Brain microvascular endothelial cell (primary cell): ENCODE data around the gene EIF4G1.

Experiments used
- DNase-seq: peaks from one replicate; pipeline ENCODE4 v3.0.0-alpha.2; 2020
- H3K27ac ChIP-seq: fragments of 250-450 bp; sonication (Bioruptor Pico); 2 replicates; pipeline ENCODE4 v1.5.1; 2020; ENCODE audit warnings: mild to moderate bottlenecking, moderate library complexity
- H3K27me3 ChIP-seq: fragments of 250-450 bp; sonication (Bioruptor Pico); replicated peaks from 2 replicates; pipeline ENCODE4 v1.5.1; 2020; ENCODE audit warnings: mild to moderate bottlenecking
- H3K36me3 ChIP-seq: fragments of 250-450 bp; sonication (Bioruptor Pico); replicated peaks from 2 replicates; pipeline ENCODE4 v1.5.1; 2020; ENCODE audit warnings: mild to moderate bottlenecking
- H3K4me3 ChIP-seq: 2 replicates; pipeline ENCODE4 v1.5.1; 2011; ENCODE audit warnings: low read depth, mild to moderate bottlenecking, control low read depth, low read length, moderate library complexity
- CTCF ChIP-seq: IDR thresholded peaks from 2 replicates; pipeline ENCODE4 v1.5.1; 2011; ENCODE audit warnings: low read depth, mild to moderate bottlenecking, moderate library complexity, low read length, control low read depth, inconsistent platforms; ENCODE audit errors: missing control alignments
- in situ Hi-C: cut with HindIII; loops from 2 replicates; pipeline ENCODE4 v1.10.0; 2017; ENCODE audit warnings: low sequenced_read_pairs, low pct_ligation_motif_present

Gene EIF4G1

DNA sequence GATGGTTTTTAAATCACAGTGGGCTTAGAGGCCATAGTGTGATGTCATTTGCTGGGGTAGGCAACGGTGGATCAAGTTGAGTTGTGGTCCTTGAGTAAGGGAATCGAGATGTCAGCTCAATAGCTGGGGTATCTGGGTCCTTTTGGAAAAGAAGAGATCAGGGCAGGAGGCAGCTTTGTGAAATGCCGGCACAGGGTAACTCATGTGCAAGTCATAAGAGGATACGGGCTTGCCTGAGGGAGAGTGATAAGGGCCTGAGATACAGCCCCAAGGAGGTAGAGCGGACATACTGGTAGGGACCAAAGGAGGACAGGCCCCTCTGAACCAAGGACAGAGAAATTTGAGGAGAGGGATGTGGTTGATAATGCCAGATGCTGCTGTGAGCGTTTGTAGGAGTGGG, 18.8 kb downstream of the EIF4G1 start:
- in situ Hi-C loops = no loop called here
- TF ChIP-seq CTCF = no peak
- H3K27me3 ChIP-seq = no peaks in the 10 kb centered on the region
- peak overlapping the region; percentile 83 for H3K27ac ChIP-seq
- peaks cover 72% of the 10 kb centered on the region for H3K36me3 ChIP-seq
- DNase-seq = no peak
- H3K4me3 ChIP-seq = no peak overlapping the region

DNA sequence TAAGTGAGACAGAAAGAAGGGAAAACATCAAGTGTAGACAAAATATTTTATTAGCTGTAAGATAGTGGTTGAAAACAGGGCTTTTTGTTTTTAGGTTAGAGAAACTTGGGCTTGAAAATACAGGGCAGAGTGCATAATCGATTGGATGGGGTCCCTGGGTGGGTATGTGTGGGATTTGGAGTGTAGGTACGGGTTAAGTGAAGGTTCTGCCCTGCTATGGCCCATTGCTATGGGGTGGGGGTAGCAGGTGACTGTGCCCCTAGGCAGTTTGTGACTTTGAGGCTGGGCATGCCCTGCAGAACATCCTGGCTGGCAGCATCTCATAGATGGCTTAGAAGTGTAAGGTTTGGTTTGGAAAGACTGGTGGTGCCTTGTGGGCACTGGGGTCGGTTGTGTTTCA, 19.3 kb downstream of the EIF4G1 start:
- H3K36me3 ChIP-seq = peaks cover 67% of the 10 kb centered on the region
- in situ Hi-C loops = no loop called here
- no peaks in the 10 kb centered on the region for H3K27me3 ChIP-seq
- no peak for DNase-seq
- H3K4me3 ChIP-seq = no peak overlapping the region
- peak overlapping the region; percentile 83 for H3K27ac ChIP-seq
- TF ChIP-seq CTCF = no peak

DNA sequence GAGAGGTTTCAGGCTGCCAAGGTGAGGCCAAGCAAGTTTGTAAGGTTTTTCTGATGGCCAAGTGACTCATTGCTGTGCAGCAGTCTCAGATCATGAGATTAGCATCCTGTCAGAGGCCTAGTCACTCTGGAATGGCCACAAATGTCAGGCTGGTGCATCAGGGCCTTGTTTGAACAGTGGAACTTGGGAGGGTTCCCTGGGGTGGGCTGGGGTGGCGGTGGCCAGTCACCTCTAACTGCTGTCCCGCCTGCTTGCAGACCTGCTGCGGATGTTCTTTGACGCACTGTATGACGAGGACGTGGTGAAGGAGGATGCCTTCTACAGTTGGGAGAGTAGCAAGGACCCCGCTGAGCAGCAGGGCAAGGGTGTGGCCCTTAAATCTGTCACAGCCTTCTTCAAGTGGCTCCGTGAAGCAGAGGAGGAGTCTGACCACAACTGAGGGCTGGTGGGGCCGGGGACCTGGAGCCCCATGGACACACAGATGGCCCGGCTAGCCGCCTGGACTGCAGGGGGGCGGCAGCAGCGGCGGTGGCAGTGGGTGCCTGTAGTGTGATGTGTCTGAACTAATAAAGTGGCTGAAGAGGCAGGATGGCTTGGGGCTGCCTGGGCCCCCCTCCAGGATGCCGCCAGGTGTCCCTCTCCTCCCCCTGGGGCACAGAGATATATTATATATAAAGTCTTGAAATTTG, 20.2 kb downstream of the EIF4G1 start:
- peak overlapping the region; percentile 83 for H3K27ac ChIP-seq
- no peaks in the 10 kb centered on the region for H3K27me3 ChIP-seq
- H3K36me3 ChIP-seq = peaks cover 58% of the 10 kb centered on the region
- no peak for TF ChIP-seq CTCF
- in situ Hi-C loops = no loop called here
- peak; percentile 81 for DNase-seq
- H3K4me3 ChIP-seq = no peak overlapping the region

DNA sequence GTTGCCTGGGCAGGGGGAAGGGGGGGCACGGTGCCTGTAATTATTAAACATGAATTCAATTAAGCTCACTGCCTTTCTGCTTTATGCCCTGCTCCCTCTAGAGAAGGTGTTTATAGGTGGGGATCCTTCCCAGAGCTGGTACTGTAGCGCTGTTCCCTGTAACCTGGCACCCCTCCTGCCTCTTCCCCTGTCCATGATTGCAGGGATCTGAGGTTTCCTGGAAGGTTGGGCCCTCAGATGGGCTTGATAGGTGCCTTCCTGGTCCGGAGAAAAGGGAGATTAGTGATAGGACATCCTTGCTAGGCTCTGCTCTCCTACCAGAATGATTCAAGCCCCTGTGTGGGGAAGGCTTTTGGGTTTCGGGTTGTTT, 20.9 kb downstream of the EIF4G1 start:
- in situ Hi-C loops = no loop called here
- Histone ChIP-seq H3K27me3 (no peaks in the 10 kb centered on the region), H3K36me3 (peaks cover 51% of the 10 kb centered on the region), H3K27ac (peak overlapping the region; percentile 83), H3K4me3 (peak overlapping the region; percentile 68)
- DNase-seq = no peak
- TF ChIP-seq CTCF = no peak

GRCh38 chr3:184335661-184336546, 21.5 kb downstream of the EIF4G1 start:
- peaks cover 45% of the 10 kb centered on the region for H3K36me3 ChIP-seq
- no peak for TF ChIP-seq CTCF
- peak; percentile 68 for DNase-seq
- H3K27me3 ChIP-seq = no peaks in the 10 kb centered on the region
- in situ Hi-C loops = no loop called here
- peak overlapping the region; percentile 83 for H3K27ac ChIP-seq
- H3K4me3 ChIP-seq = peak overlapping the region; percentile 68
